ENCODE data around the gene SGCB.

SGCB gene

GRCh38 chr4:52019936-52020657, 18.0 kb downstream of the SGCB start, which contains the start of gene LRRC66:
LRRC66 (minus strand) TSS chr4:52020363; CDS start chr4:52017613, 2,750 bp downstream.
- H4K20me1 ChIP-seq (ENCODE audit: insufficient read depth, low read length, poor library complexity, severe bottlenecking): no peaks in the 10 kb centered on the region
- no peaks in the 10 kb centered on the region for H3F3A ChIP-seq (ENCODE audit: low read depth)
- H3K4me3 ChIP-seq (ENCODE audit: low read length, poor library complexity, severe bottlenecking): no peak within 1 kb of the TSS
- H3K27me3 ChIP-seq (ENCODE audit: insufficient read depth, low read length, poor library complexity, severe bottlenecking): no peaks in the 10 kb centered on the region
- no peaks in the 10 kb centered on the region for H3K4me1 ChIP-seq (ENCODE audit: insufficient read depth, low read length, poor library complexity, severe bottlenecking)
- H3K36me3 ChIP-seq (ENCODE audit: insufficient read depth, low read length): no peaks in the 10 kb centered on the region
- H3K4me2 ChIP-seq (ENCODE audit: low read depth, low read length, poor library complexity, severe bottlenecking): no peak within 1 kb of the TSS
- H3K9me3 ChIP-seq (ENCODE audit: insufficient read depth, low read depth, low read length): no peaks in the 10 kb centered on the region
- H3K9me2 ChIP-seq (replicated peaks; ENCODE audit: low read depth, low read length): no peaks in the 10 kb centered on the region
- H3K9ac ChIP-seq (ENCODE audit: low read depth, low read length, poor library complexity, severe bottlenecking): no peak within 1 kb of the TSS
- H3K79me2 ChIP-seq (ENCODE audit: insufficient read depth, low read length): no peaks in the 10 kb centered on the region
- no peak within 1 kb of the TSS for H2AFZ ChIP-seq (ENCODE audit: low read length)
- no peak for TF ChIP-seq CTCF (conservative IDR thresholded peaks at IDR 0.05; ENCODE audit: low read length)
- TF ChIP-seq EZH2phosphoT487 (IDR thresholded peaks at IDR 0.05; ENCODE audit: borderline replicate concordance): no peak

- Histone ChIP-seq H3K36me3 (ENCODE audit: insufficient read depth, low read length) (no peaks in the 10 kb centered on the region), H3K9me2 (replicated peaks; ENCODE audit: low read depth, low read length) (no peaks in the 10 kb centered on the region), H2AFZ (ENCODE audit: low read length) (no peak overlapping the region), H3K9me3 (ENCODE audit: insufficient read depth, low read depth, low read length) (no peaks in the 10 kb centered on the region), H3K9ac (ENCODE audit: low read depth, low read length, poor library complexity, severe bottlenecking) (no peak overlapping the region), H4K20me1 (ENCODE audit: insufficient read depth, low read length, poor library complexity, severe bottlenecking) (no peaks in the 10 kb centered on the region), H3K4me3 (ENCODE audit: low read length, poor library complexity, severe bottlenecking) (no peak overlapping the region), H3K4me2 (ENCODE audit: low read depth, low read length, poor library complexity, severe bottlenecking) (no peak overlapping the region), H3K4me1 (ENCODE audit: insufficient read depth, low read length, poor library complexity, severe bottlenecking) (no peaks in the 10 kb centered on the region), H3K27me3 (ENCODE audit: insufficient read depth, low read length, poor library complexity, severe bottlenecking) (no peaks in the 10 kb centered on the region), H3F3A (ENCODE audit: low read depth) (no peaks in the 10 kb centered on the region), H3K79me2 (ENCODE audit: insufficient read depth, low read length) (no peaks in the 10 kb centered on the region)
- TF ChIP-seq CTCF (conservative IDR thresholded peaks at IDR 0.05; ENCODE audit: low read length) (no peak), EZH2phosphoT487 (IDR thresholded peaks at IDR 0.05; ENCODE audit: borderline replicate concordance) (no peak)
These were observed 20.3 kb downstream of the SGCB start for GRCh38 chr4:52017814-52018213.

- Histone ChIP-seq H3K27me3 (ENCODE audit: insufficient read depth, low read length, poor library complexity, severe bottlenecking) (no peaks in the 10 kb centered on the region), H3K9me2 (replicated peaks; ENCODE audit: low read depth, low read length) (no peaks in the 10 kb centered on the region), H3K79me2 (ENCODE audit: insufficient read depth, low read length) (no peaks in the 10 kb centered on the region), H2AFZ (ENCODE audit: low read length) (no peak overlapping the region), H3K4me2 (ENCODE audit: low read depth, low read length, poor library complexity, severe bottlenecking) (no peak overlapping the region), H3K9ac (ENCODE audit: low read depth, low read length, poor library complexity, severe bottlenecking) (no peak overlapping the region), H4K20me1 (ENCODE audit: insufficient read depth, low read length, poor library complexity, severe bottlenecking) (no peaks in the 10 kb centered on the region), H3F3A (ENCODE audit: low read depth) (no peaks in the 10 kb centered on the region), H3K4me1 (ENCODE audit: insufficient read depth, low read length, poor library complexity, severe bottlenecking) (no peaks in the 10 kb centered on the region), H3K4me3 (ENCODE audit: low read length, poor library complexity, severe bottlenecking) (no peak overlapping the region), H3K9me3 (ENCODE audit: insufficient read depth, low read depth, low read length) (no peaks in the 10 kb centered on the region), H3K36me3 (ENCODE audit: insufficient read depth, low read length) (no peaks in the 10 kb centered on the region)
- no peak for TF ChIP-seq CTCF (conservative IDR thresholded peaks at IDR 0.05; ENCODE audit: low read length)
- TF ChIP-seq EZH2phosphoT487 (IDR thresholded peaks at IDR 0.05; ENCODE audit: borderline replicate concordance): no peak
These were observed 21.1 kb downstream of the SGCB start for GRCh38 chr4:52016981-52017380.

All from Loucy (cell line).